SK-N-MC (cell line): ENCODE data around the gene NSL1.

Experiments
- EZH2 ChIP-seq: fragments of 200-600 bp; sonication (generic); IDR thresholded peaks from one replicate; pipeline ENCODE4 v1.6.1; 2017; ENCODE audit warnings: antibody characterized with exemption
- POLR2AphosphoS5 ChIP-seq: IDR thresholded peaks from 2 replicates; pipeline ENCODE4 v1.6.1; 2012; ENCODE audit warnings: mild to moderate bottlenecking, low read depth, low read length, borderline replicate concordance

GRCh38 chr1:212677573-212677972, 114.0 kb downstream of the NSL1 start:
- TF ChIP-seq POLR2AphosphoS5 (no peak), EZH2 (no peak)
